Thoracic aorta (tissue), 2 donors: ENCODE results near the gene SLC6A12. TPM values are rescaled to one million over a fixed set of nuclear protein-coding genes. Genes with fewer than 3 reads are reported as not detected.

ENCODE experiments used
- ATAC-seq: fragments of 150-250 bp; one replicate; pipeline ENCODE4 v1.8.0; 2017; ENCODE audit warnings: low read depth; ENCODE audit not compliant: insufficient number of reproducible peaks, low FRiP score
- DNase-seq: peaks from one replicate; pipeline ENCODE4 v3.0.0-alpha.2; 2020; ENCODE audit warnings: low spot score
- H3K27ac ChIP-seq, 2 donors: fragments of 200-600 bp; sonication (generic); 1 replicate in 1 of 2; 2 replicates in 1 of 2; pipeline ENCODE4 v1.5.1; 2016; ENCODE audit warnings: mild to moderate bottlenecking in 2 of 2, moderate library complexity in 2 of 2
- H3K27me3 ChIP-seq: fragments of 200-600 bp; sonication (generic); replicated peaks from 2 replicates; pipeline ENCODE4 v1.6.0; 2016; ENCODE audit warnings: mild to moderate bottlenecking; ENCODE audit not compliant: insufficient read depth
- H3K36me3 ChIP-seq: fragments of 200-600 bp; sonication (generic); one replicate; pipeline ENCODE4 v1.5.1; 2016
- H3K4me1 ChIP-seq, 2 donors: fragments of 200-600 bp; sonication (generic); 1 replicate in 1 of 2; 2 replicates in 1 of 2; pipeline versions ENCODE4 v1.5.1 to v1.6.0; 2016; ENCODE audit warnings: low read depth in 2 of 2, mild to moderate bottlenecking in 1 of 2; ENCODE audit not compliant: control insufficient read depth in 1 of 2
- H3K4me3 ChIP-seq: fragments of 200-600 bp; sonication (generic); 2 replicates; pipeline ENCODE4 v1.5.1; 2016; ENCODE audit warnings: mild to moderate bottlenecking
- H3K9me3 ChIP-seq: fragments of 200-600 bp; sonication (generic); 2 replicates; pipeline ENCODE4 v1.5.1; 2016
- CTCF ChIP-seq: fragments of 200-600 bp; sonication (generic); IDR thresholded peaks from one replicate; pipeline ENCODE4 v1.5.1; 2019; ENCODE audit warnings: antibody characterized with exemption
- total RNA-seq, 2 donors: library from RNA; depleted of rRNA; stranded (reverse); fragments of >200 nt; gene quantifications; one replicate each; pipeline versions ENCODE4 v1.1.0 to v1.2.3, GENCODE V29; 2016

The SLC6A12 gene
- total RNA-seq, 2 donors from 2014 or later, result 1.2 to 1.8 TPM

- H3K27me3 ChIP-seq, result no peaks in the 10 kb centered on the region
- no peaks in the 10 kb centered on the region for H3K36me3 ChIP-seq
- H3K4me1 ChIP-seq, result no peaks in the 10 kb centered on the region
- no peaks in the 10 kb centered on the region for H3K9me3 ChIP-seq
- H3K27ac ChIP-seq, result no peak overlapping the region
- TF ChIP-seq CTCF, result no peak
- H3K4me3 ChIP-seq, result no peak overlapping the region
- ATAC-seq, result no peak
- no peak for DNase-seq
Observed at GRCh38 chr12:223841-224240, 9.9 kb upstream of the SLC6A12 start.

GRCh38 chr12:221736-222135 is 7.8 kb upstream of the SLC6A12 start:
- ATAC-seq (no peak), DNase-seq (no peak)
- no peaks in the 10 kb centered on the region for H3K27me3 ChIP-seq
- H3K9me3 ChIP-seq, result no peaks in the 10 kb centered on the region
- no peaks in the 10 kb centered on the region for H3K4me1 ChIP-seq
- H3K27ac ChIP-seq, result no peak overlapping the region
- no peaks in the 10 kb centered on the region for H3K36me3 ChIP-seq
- H3K4me3 ChIP-seq, result no peak overlapping the region
- TF ChIP-seq CTCF, result no peak

GRCh38 chr12:220946-221550 is 7.1 kb upstream of the SLC6A12 start:
- Histone ChIP-seq H3K27ac (no peak overlapping the region), H3K4me3 (no peak overlapping the region), H3K4me1 (no peaks in the 10 kb centered on the region), H3K9me3 (no peaks in the 10 kb centered on the region), H3K36me3 (no peaks in the 10 kb centered on the region), H3K27me3 (no peaks in the 10 kb centered on the region)
- no peak for DNase-seq
- no peak for ATAC-seq
- TF ChIP-seq CTCF, result no peak

GRCh38 chr12:220491-220890 is 6.5 kb upstream of the SLC6A12 start:
- H3K4me3 ChIP-seq, result no peak overlapping the region
- H3K27ac ChIP-seq, result no peak overlapping the region
- no peak for TF ChIP-seq CTCF
- no peaks in the 10 kb centered on the region for H3K36me3 ChIP-seq
- H3K9me3 ChIP-seq, result no peaks in the 10 kb centered on the region
- no peaks in the 10 kb centered on the region for H3K4me1 ChIP-seq
- DNase-seq (no peak), ATAC-seq (no peak)
- H3K27me3 ChIP-seq, result no peaks in the 10 kb centered on the region

GRCh38 chr12:219891-220352 is 6.0 kb upstream of the SLC6A12 start:
- Histone ChIP-seq H3K9me3 (no peaks in the 10 kb centered on the region), H3K4me3 (no peak overlapping the region), H3K4me1 (no peaks in the 10 kb centered on the region), H3K36me3 (no peaks in the 10 kb centered on the region), H3K27me3 (no peaks in the 10 kb centered on the region), H3K27ac (no peak overlapping the region)
- TF ChIP-seq CTCF, result no peak
- ATAC-seq, result no peak
- DNase-seq, result no peak
